C4-2B (cell line): Measurements from ENCODE around the gene FGF11.

Experiments used
- ZFX ChIP-seq: fragments of 450-650 bp; IDR thresholded peaks from 2 replicates; pipeline ENCODE4 v1.6.1; 2017
- TF ChIP-seq, protein P1 (sequence below): fragments of 450-650 bp; conservative IDR thresholded peaks from 2 replicates; pipeline ENCODE4 v1.5.1; 2017; ENCODE audit warnings: mild to moderate bottlenecking

GRCh38 chr17:7465597-7466275 lies 26.4 kb downstream of the FGF11 start:
- TF ChIP-seq, protein P1, sequence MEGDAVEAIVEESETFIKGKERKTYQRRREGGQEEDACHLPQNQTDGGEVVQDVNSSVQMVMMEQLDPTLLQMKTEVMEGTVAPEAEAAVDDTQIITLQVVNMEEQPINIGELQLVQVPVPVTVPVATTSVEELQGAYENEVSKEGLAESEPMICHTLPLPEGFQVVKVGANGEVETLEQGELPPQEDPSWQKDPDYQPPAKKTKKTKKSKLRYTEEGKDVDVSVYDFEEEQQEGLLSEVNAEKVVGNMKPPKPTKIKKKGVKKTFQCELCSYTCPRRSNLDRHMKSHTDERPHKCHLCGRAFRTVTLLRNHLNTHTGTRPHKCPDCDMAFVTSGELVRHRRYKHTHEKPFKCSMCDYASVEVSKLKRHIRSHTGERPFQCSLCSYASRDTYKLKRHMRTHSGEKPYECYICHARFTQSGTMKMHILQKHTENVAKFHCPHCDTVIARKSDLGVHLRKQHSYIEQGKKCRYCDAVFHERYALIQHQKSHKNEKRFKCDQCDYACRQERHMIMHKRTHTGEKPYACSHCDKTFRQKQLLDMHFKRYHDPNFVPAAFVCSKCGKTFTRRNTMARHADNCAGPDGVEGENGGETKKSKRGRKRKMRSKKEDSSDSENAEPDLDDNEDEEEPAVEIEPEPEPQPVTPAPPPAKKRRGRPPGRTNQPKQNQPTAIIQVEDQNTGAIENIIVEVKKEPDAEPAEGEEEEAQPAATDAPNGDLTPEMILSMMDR: no peak
- TF ChIP-seq ZFX: no peak
